Activated CD8-positive, alpha-beta T cell treated with anti-CD3 and anti-CD28 coated beads for 36 hours (primary cell): Measurements from ENCODE around the gene HM13. TPM values are rescaled to one million over a fixed set of nuclear protein-coding genes. Genes with fewer than 3 reads are reported as not detected.
"Not testable (repeated sequence)": the region's sequence is repeated elsewhere in the genome, so short reads cannot be mapped to it uniquely, and the experiment has no call there.

ENCODE experiments used
- ATAC-seq: fragments of 200-7000 bp; cut with Tn5 transposase; one replicate; pipeline ENCODE4 v1.10.0; 2021; ENCODE audit warnings: mild to moderate bottlenecking, moderate library complexity
- CTCF ChIA-PET: fragments of 350-600 bp; sonication (Branson Sonifier 250); formaldehyde crosslinking; loops from one replicate; lab custom pipeline; 2021; ENCODE audit warnings: antibody characterized with exemption; lab: Charles Lee
- POLR2A ChIA-PET: fragments of 350-600 bp; sonication (Branson Sonifier 250); formaldehyde crosslinking; loops from one replicate; lab custom pipeline; 2021; ENCODE audit warnings: antibody characterized with exemption; lab: Charles Lee
- DNase-seq: peaks from one replicate; pipeline ENCODE4 v3.0.0-alpha.2; 2020
- H3K27ac Mint-ChIP-seq: one replicate; pipeline ENCODE4 v1.8.0; 2021; ENCODE audit warnings: mild to moderate bottlenecking, mixed read lengths
- H3K27me3 Mint-ChIP-seq: one replicate; pipeline ENCODE4 v1.8.0; 2021; ENCODE audit warnings: mixed read lengths
- H3K36me3 Mint-ChIP-seq: one replicate; pipeline ENCODE4 v1.8.0; 2021; ENCODE audit warnings: low read depth, mixed read lengths
- H3K4me1 Mint-ChIP-seq: one replicate; pipeline ENCODE4 v1.8.0; 2021; ENCODE audit warnings: low read depth, mixed read lengths
- H3K4me3 Mint-ChIP-seq: one replicate; pipeline ENCODE4 v1.8.0; 2021; ENCODE audit warnings: mild to moderate bottlenecking, moderate library complexity, mixed read lengths
- H3K9me3 Mint-ChIP-seq: one replicate; pipeline ENCODE4 v1.8.0; 2021; ENCODE audit warnings: mixed read lengths
- intact Hi-C: fragments of 100-400 bp; cut with micrococcal nuclease; formaldehyde crosslinking; loops from one replicate; pipeline ENCODE4 v1.10.0; 2022
- total RNA-seq, 2 experiments: library from RNA; stranded (reverse); gene quantifications; one replicate each; pipeline ENCODE4 v1.2.3, GENCODE V29; 2021
- TF ChIP-seq, protein P1 (sequence below): fragments of 200-600 bp; IDR thresholded peaks from one replicate; pipeline ENCODE4 v1.8.0; 2022; ENCODE audit warnings: antibody characterized with exemption, mild to moderate bottlenecking

HM13 gene
- total RNA-seq, result 10 to 100 TPM; 91.6 to 95.5 TPM

GRCh38 chr20:31514154-31515071, at the start of gene HM13:
Gene HM13 (plus strand): TSS chr20:31514442. CDS start chr20:31514552, 110 bp downstream.
- Mint-ChIP-seq H3K4me1 (peaks cover 10% of the 10 kb centered on the region), H3K9me3 (no peaks in the 10 kb centered on the region), H3K36me3 (peaks cover 5% of the 10 kb centered on the region), H3K4me3 (no peak within 1 kb of the TSS), H3K27ac (no peak within 1 kb of the TSS), H3K27me3 (no peaks in the 10 kb centered on the region)
- CTCF ChIA-PET, result interaction anchor here (0.6 to 3.1 kb wide), 10 partner anchors 8 to 99 kb away, joined by 3 to 30 read pairs (median 3); partner anchors contain the start of gene DEFB124
- TF ChIP-seq, protein P1, sequence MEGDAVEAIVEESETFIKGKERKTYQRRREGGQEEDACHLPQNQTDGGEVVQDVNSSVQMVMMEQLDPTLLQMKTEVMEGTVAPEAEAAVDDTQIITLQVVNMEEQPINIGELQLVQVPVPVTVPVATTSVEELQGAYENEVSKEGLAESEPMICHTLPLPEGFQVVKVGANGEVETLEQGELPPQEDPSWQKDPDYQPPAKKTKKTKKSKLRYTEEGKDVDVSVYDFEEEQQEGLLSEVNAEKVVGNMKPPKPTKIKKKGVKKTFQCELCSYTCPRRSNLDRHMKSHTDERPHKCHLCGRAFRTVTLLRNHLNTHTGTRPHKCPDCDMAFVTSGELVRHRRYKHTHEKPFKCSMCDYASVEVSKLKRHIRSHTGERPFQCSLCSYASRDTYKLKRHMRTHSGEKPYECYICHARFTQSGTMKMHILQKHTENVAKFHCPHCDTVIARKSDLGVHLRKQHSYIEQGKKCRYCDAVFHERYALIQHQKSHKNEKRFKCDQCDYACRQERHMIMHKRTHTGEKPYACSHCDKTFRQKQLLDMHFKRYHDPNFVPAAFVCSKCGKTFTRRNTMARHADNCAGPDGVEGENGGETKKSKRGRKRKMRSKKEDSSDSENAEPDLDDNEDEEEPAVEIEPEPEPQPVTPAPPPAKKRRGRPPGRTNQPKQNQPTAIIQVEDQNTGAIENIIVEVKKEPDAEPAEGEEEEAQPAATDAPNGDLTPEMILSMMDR, result peak; percentile 98
- DNase-seq (peak; percentile 90), ATAC-seq (peak; percentile 82)
- POLR2A ChIA-PET, result interaction anchor here (0.6 to 1.2 kb wide), 2 partner anchors 11 to 209 kb away, joined by 4 to 5 read pairs; partner anchors contain the start of gene BCL2L1
- intact Hi-C loops, result no loop called here

DNA sequence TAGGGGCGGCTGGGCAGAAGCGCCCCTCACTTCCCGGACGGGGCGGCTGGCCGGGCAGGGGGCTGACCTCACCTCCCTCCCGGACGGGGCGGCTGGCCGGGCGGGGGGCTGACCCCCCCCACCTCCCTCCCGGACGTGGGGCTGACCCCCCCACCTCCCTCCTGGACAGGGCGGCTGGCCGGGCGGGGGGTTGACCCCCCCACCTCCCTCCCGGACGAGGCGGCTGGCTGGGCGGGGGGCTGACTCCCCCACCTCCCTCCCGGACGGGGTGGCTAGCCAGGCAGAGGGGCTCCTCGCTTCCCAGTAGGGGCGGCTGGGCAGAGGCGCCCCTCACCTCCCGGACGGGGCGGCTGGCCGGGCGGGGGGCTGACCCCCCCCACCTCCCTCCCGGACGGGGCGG, 43.3 kb upstream of the HM13 start:
- H3K4me3 Mint-ChIP-seq, H3K9me3 Mint-ChIP-seq, intact Hi-C loops, ATAC-seq, H3K36me3 Mint-ChIP-seq, CTCF ChIA-PET, DNase-seq, H3K27ac Mint-ChIP-seq, POLR2A ChIA-PET: not testable (repeated sequence)
- H3K27me3 Mint-ChIP-seq, result peaks cover 23% of the 10 kb centered on the region
- H3K4me1 Mint-ChIP-seq, result peaks cover 13% of the 10 kb centered on the region

DNA sequence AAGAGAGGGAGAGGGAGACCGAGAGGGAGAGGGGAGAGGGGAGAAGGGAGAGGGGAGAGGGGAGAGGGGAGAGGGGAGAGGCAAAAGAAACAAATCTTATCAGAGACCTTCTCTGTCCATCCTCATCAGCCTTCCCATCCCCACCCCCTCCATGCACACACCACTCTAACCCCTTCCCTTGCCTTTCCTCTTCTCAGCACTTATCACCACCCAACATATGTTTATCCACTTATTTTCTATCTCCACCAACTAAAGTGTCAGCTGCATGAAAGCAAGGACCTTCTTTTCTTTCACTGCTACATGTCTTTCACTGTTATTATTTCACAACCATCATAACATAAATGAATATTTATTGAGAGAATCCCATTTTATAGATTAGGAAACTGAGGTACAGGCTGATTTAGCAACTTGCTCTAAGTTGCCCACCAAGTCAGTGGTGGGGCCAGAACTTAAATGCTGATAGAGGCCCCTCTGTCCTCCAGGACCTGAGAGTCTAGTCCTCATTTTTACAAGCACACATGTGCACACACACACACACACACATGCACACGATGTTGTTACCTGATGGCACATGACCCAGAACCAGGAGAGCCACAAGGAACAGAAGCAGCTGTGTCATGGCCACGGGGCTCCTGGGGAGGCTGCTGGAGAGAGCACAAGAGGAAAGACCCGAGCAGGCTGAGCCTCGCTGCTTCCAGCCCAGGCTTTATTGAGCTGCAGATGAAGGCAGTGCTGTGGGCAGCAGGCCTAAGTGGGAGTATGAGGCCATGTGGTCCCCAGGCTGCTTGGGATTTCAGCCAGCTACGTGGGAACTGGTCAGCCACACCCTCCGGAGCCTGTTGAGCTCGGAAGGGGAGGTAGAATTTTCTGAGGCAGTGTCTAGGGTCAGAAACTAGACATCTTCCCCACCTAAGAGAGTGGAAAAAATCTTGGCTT, 41.6 kb upstream of the HM13 start:
- H3K4me1 Mint-ChIP-seq, result peaks cover 15% of the 10 kb centered on the region
- ChIA-PET POLR2A (no interaction called here), CTCF (interaction anchor here (1.1 to 4.6 kb wide), 2 partner anchors 12 to 30 kb away, joined by 3 to 23 read pairs; no protein-coding TSS in a partner anchor)
- no peak overlapping the region for H3K4me3 Mint-ChIP-seq
- H3K27ac Mint-ChIP-seq, result no peak overlapping the region
- no peak for ATAC-seq
- intact Hi-C loops, result no loop called here
- no peak for DNase-seq
- H3K9me3 Mint-ChIP-seq, result peaks cover 2% of the 10 kb centered on the region
- H3K27me3 Mint-ChIP-seq, result peaks cover 36% of the 10 kb centered on the region
- TF ChIP-seq, protein P1, result no peak
- H3K36me3 Mint-ChIP-seq, result no peaks in the 10 kb centered on the region

- peaks cover 15% of the 10 kb centered on the region for H3K4me1 Mint-ChIP-seq
- TF ChIP-seq, protein P1, result no peak
- H3K4me3 Mint-ChIP-seq, result no peak overlapping the region
- no peak overlapping the region for H3K27ac Mint-ChIP-seq
- no peak for ATAC-seq
- DNase-seq, result no peak
- peaks cover 44% of the 10 kb centered on the region for H3K27me3 Mint-ChIP-seq
- no peaks in the 10 kb centered on the region for H3K36me3 Mint-ChIP-seq
- ChIA-PET POLR2A (interaction anchor here (1.0 kb wide), 1 partner anchor 9 kb away, joined by 3 read pairs; no protein-coding TSS in a partner anchor), CTCF (interaction anchor here (1.1 to 4.6 kb wide), 3 partner anchors 12 to 41 kb away, joined by 3 to 23 read pairs (median 3); partner anchors contain the start of gene HM13)
- H3K9me3 Mint-ChIP-seq, result peaks cover 2% of the 10 kb centered on the region
- intact Hi-C loops, result no loop called here
Measured at GRCh38 chr20:31473331-31474096, 40.7 kb upstream of the HM13 start.
